Activated naive CD8-positive, alpha-beta T cell (primary cell): ENCODE measurements around the gene SYNE3.

Experiments used
- H3K27ac Mint-ChIP-seq: one replicate; pipeline ENCODE4 v1.8.0; 2021; ENCODE audit warnings: mixed read lengths
- H3K27me3 Mint-ChIP-seq: one replicate; pipeline ENCODE4 v1.8.0; 2021; ENCODE audit warnings: mixed read lengths
- H3K36me3 Mint-ChIP-seq: one replicate; pipeline ENCODE4 v1.8.0; 2021; ENCODE audit warnings: mixed read lengths
- H3K4me1 Mint-ChIP-seq: one replicate; pipeline ENCODE4 v1.8.0; 2021; ENCODE audit warnings: low read depth, mixed read lengths
- H3K4me3 Mint-ChIP-seq: one replicate; pipeline ENCODE4 v1.8.0; 2021; ENCODE audit warnings: mild to moderate bottlenecking, mixed read lengths
- H3K9me3 Mint-ChIP-seq: one replicate; pipeline ENCODE4 v1.8.0; 2021; ENCODE audit warnings: low read depth, mixed read lengths

Gene SYNE3

DNA sequence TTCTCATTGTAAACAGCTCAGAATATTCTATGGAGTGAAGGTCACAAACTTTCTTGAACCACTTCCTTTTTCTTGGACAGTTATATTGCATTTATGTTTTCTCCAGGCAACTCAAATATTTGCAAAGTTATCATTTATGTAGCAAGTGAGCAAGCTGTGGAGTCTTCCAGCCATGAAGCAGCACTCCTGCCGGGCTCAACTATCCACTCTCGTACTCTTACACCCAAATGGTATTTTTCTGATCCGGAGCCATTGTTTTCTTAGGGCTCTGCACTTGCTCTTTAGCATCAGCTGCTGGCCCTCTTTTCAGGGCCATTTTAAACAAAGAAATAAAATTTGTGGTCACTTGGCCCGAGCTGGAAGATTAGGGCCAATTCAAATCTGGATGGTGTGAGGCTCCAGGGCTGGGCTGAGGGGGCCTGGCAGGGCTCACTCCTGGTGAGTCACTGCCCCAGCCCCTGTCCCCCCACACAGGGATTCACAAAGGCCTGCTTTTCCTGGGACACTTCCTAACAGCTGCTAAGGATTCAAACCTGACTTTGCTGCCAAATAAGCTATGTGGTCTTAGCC, 19.7 kb downstream of the SYNE3 start:
- Mint-ChIP-seq H3K27me3 (no peaks in the 10 kb centered on the region), H3K4me1 (peaks cover 50% of the 10 kb centered on the region), H3K9me3 (no peaks in the 10 kb centered on the region), H3K4me3 (no peak overlapping the region), H3K27ac (peak overlapping the region; percentile 70), H3K36me3 (peaks cover 19% of the 10 kb centered on the region)

DNA sequence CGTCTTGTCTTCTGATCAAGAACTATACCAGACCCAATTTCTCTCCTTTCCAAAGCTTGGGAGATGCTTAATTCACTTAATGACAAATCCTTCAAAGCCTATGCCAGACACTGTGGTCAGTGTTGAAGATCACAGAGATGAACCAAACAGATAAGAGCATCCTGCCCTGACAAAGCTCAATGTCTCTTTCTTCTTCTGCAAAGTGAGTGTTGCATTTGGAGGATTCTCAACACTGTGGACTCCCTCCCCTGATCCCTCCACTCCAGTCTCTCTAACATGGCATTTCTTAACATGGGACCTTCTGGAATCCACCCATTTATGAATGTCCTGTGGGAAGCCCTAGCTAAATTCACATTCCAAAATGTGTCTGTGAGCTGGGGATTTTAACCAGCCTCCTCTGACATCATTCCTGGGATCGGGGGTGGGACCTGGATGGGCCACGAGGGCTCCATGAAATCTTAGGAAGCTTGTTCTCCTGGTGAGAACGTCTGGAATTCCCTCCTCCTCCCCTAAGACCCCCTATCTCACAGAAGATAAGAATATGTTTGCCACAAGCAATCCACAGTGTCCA, 20.3 kb downstream of the SYNE3 start:
- no peaks in the 10 kb centered on the region for H3K9me3 Mint-ChIP-seq
- no peaks in the 10 kb centered on the region for H3K27me3 Mint-ChIP-seq
- H3K4me3 Mint-ChIP-seq, result no peak overlapping the region
- peaks cover 48% of the 10 kb centered on the region for H3K4me1 Mint-ChIP-seq
- H3K27ac Mint-ChIP-seq, result peak overlapping the region; percentile 70
- H3K36me3 Mint-ChIP-seq, result peaks cover 18% of the 10 kb centered on the region

DNA sequence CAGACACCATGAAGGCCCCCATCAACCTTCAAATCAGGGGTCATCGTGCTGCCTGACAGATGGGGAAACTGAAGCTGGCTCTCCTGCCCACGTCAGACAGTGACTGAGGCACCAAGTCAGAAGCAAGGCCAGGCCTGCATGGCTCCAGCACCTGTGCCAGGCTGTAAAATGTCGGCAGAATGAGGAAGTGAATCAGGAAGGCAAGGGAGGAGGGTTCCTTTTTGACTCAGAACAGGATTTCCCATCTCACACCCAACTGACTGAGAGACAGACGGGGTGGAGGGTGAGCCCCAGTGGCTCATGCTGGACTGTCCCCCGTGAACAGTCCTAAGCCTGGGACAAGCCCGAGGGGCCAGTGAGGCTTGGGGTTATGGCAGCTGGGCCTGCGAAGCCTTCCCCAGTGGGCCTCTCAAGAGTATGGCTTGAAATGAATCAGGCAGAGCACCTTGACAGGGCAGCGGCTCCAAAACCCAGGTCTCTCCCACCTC, 20.9 kb downstream of the SYNE3 start:
- H3K4me1 Mint-ChIP-seq, result peaks cover 46% of the 10 kb centered on the region
- H3K4me3 Mint-ChIP-seq, result peak overlapping the region; percentile 59
- no peaks in the 10 kb centered on the region for H3K9me3 Mint-ChIP-seq
- H3K27me3 Mint-ChIP-seq, result no peaks in the 10 kb centered on the region
- H3K27ac Mint-ChIP-seq, result peak overlapping the region; percentile 90
- peaks cover 15% of the 10 kb centered on the region for H3K36me3 Mint-ChIP-seq

DNA sequence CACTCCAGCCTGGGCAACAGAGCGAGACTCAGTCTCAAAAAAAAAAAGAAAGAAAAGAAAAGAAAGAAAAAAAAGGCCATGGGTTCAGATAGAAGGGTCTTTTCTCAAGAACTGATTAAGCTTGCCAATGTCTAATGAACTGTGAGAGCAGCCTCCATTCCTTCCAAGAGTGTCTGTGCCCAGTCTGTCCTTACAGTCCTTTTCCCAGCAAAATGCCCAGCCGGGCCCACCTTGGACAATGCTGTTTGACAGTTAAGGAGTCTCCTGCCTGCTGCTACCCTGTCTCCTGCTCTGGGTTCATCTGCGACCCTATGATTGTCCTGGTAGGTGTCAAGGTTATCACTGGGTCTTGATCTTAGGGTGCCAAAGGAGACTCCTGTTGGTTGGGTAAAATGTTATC, 21.4 kb downstream of the SYNE3 start:
- Mint-ChIP-seq H3K27ac (peak overlapping the region; percentile 90), H3K36me3 (peaks cover 14% of the 10 kb centered on the region), H3K4me3 (no peak overlapping the region), H3K9me3 (no peaks in the 10 kb centered on the region), H3K27me3 (no peaks in the 10 kb centered on the region), H3K4me1 (peaks cover 47% of the 10 kb centered on the region)

DNA sequence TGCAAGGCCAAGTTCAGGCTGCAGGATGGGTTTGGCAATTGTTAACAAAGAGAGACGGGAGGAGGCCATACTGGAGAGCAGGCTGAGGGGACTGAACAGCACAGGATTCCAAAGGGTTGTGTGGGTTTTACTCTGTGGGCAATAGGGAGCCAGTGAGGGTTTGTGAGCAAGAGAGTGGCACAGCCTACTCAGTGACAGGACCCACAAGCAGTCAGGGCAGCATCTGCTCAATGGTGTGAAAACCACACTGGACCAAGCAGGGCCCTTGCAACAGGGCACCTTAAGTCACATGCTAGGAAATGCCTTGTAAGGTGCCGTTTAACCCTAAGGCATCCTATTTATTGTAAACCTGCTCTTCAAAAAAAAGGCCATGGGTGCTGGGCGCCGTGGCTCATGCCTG, 22.0 kb downstream of the SYNE3 start:
- Mint-ChIP-seq H3K9me3 (no peaks in the 10 kb centered on the region), H3K36me3 (peaks cover 14% of the 10 kb centered on the region), H3K27ac (peak overlapping the region; percentile 22), H3K4me3 (no peak overlapping the region), H3K27me3 (no peaks in the 10 kb centered on the region), H3K4me1 (peaks cover 46% of the 10 kb centered on the region)

DNA sequence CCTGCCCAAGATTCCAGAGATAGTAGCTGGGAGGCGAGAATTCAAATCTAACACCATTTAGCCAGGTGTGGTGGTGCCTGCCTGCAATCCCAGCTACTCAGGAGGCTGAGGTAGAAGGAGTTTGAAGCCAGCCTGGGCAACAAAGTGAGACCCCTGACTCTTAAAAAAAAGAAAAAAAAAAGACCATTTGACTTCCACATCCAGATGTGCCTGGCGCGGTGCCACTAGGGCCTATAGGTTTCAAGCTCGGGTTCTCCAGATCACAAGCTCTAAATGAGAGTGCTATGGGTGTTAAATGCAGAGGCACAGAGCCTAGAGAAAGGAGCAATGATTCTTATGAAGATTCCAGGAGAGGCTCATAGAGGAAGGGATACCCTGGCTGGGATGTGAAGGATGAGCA, 22.5 kb downstream of the SYNE3 start:
- Mint-ChIP-seq H3K27ac (peak overlapping the region; percentile 22), H3K36me3 (peaks cover 14% of the 10 kb centered on the region), H3K27me3 (no peaks in the 10 kb centered on the region), H3K9me3 (no peaks in the 10 kb centered on the region), H3K4me1 (peaks cover 44% of the 10 kb centered on the region), H3K4me3 (no peak overlapping the region)

DNA sequence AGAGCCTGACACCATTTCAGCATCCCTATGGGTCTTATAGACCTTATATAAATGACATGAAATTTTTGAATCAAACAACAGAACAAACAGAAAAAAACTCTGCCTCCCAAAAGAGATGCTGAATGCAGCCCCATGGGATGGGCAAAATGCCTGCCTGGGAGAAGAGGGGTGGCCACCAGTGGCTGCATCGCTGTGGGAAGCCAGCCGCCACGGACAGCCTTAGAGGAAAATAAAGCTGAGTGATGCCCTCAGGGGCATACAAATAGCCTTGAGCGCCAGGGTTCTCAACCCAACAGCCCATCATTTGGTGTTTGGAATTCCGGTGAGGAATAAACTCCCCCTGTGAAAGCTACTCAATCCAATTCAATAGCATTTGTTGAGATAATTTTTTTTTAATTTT, 22.9 kb downstream of the SYNE3 start:
- peaks cover 43% of the 10 kb centered on the region for H3K4me1 Mint-ChIP-seq
- no peaks in the 10 kb centered on the region for H3K27me3 Mint-ChIP-seq
- peak overlapping the region; percentile 38 for H3K27ac Mint-ChIP-seq
- no peak overlapping the region for H3K4me3 Mint-ChIP-seq
- H3K9me3 Mint-ChIP-seq, result no peaks in the 10 kb centered on the region
- peaks cover 14% of the 10 kb centered on the region for H3K36me3 Mint-ChIP-seq

DNA sequence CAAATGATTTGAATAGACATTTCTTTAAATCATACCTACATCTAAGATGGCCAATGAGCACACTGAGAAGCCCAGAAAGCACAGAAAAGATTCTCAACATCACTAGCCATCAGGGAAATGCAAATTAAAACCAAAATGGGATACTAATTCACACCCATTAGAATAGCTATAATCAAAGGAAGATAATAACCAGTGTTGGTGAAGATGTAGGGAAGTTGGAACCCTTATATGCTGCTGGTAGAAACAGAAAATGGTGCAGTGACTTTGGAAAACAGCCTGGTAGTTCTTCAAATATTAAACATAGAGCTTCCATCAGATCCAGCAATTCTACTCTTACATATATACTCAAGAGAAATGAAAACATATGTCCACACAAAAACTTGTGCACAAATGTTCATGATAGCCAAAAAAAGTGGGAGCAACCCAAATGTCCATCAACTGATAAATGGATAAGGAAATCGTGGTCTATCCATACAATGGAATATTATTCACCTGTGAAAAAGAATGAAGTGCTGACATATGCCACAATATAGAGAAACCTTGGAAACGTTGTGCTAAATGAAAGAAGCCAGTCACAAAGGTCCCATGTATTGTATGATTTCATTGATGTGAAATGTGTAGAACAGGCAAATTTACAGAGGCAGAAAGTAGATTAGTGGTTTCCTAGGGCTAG, 24.4 kb downstream of the SYNE3 start:
- Mint-ChIP-seq H3K27ac (no peak overlapping the region), H3K4me1 (peaks cover 50% of the 10 kb centered on the region), H3K36me3 (peaks cover 14% of the 10 kb centered on the region)

DNA sequence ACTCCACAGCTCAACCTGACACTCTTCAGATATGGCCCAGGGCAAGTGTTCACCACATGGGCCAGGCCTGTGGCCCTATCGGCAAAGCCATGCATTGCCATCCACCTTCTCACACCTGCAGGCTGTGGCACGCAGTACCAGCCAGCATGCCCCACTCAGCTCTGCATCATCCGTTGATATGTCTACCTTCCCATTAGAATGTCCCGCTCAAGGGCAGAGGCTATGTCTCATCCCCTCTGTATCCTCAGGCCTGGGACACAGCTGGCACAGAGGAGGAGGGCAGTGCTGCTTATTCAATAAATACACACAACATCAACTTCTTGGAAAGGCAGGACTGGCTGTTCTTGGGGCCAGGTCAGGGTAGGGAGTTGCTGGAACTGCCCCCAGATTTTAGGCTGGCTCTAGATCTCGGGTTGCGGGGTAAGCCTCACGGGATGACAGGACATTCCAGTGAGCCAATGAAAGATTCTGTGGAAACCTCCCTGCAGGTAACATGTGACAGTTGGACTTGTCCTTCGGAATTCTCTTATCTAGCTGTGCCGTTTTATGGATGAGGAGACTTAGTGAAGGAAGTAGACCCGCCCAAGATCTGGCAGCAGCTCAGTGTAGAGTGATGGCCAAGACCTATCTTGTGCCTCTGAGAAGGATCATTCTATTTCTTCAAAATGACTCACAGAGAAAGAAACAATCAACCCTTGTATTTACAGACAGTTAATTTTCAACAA, 25.6 kb downstream of the SYNE3 start:
- peak overlapping the region; percentile 23 for H3K27ac Mint-ChIP-seq
- no peaks in the 10 kb centered on the region for H3K27me3 Mint-ChIP-seq
- H3K4me3 Mint-ChIP-seq, result no peak overlapping the region
- peaks cover 44% of the 10 kb centered on the region for H3K4me1 Mint-ChIP-seq
- H3K36me3 Mint-ChIP-seq, result peaks cover 14% of the 10 kb centered on the region
- no peaks in the 10 kb centered on the region for H3K9me3 Mint-ChIP-seq

More for the DNA sequence above, 24.4 kb downstream of the SYNE3 start:
- Mint-ChIP-seq H3K4me3 (no peak overlapping the region), H3K27me3 (no peaks in the 10 kb centered on the region), H3K9me3 (no peaks in the 10 kb centered on the region)

DNA sequence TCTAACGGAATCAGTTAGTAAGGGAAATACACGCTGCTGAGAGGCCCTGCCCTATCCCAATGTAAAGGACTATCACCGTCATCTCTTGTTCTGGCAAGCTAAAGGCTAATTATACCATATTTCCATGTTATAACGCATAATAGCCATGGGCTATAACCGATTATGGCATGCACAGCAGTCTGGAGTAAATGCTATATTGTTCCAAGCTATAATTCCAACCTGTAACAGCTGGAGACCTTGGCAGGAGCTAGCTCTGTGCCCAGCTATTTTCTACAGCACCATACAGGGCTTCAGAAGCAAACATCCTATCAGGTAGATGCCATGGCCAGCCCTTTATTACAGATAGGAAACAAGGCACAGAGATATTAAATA, 26.3 kb downstream of the SYNE3 start:
- H3K27me3 Mint-ChIP-seq, result no peaks in the 10 kb centered on the region
- H3K9me3 Mint-ChIP-seq, result no peaks in the 10 kb centered on the region
- H3K4me3 Mint-ChIP-seq, result no peak overlapping the region
- H3K4me1 Mint-ChIP-seq, result peaks cover 41% of the 10 kb centered on the region
- peaks cover 14% of the 10 kb centered on the region for H3K36me3 Mint-ChIP-seq
- H3K27ac Mint-ChIP-seq, result no peak overlapping the region

DNA sequence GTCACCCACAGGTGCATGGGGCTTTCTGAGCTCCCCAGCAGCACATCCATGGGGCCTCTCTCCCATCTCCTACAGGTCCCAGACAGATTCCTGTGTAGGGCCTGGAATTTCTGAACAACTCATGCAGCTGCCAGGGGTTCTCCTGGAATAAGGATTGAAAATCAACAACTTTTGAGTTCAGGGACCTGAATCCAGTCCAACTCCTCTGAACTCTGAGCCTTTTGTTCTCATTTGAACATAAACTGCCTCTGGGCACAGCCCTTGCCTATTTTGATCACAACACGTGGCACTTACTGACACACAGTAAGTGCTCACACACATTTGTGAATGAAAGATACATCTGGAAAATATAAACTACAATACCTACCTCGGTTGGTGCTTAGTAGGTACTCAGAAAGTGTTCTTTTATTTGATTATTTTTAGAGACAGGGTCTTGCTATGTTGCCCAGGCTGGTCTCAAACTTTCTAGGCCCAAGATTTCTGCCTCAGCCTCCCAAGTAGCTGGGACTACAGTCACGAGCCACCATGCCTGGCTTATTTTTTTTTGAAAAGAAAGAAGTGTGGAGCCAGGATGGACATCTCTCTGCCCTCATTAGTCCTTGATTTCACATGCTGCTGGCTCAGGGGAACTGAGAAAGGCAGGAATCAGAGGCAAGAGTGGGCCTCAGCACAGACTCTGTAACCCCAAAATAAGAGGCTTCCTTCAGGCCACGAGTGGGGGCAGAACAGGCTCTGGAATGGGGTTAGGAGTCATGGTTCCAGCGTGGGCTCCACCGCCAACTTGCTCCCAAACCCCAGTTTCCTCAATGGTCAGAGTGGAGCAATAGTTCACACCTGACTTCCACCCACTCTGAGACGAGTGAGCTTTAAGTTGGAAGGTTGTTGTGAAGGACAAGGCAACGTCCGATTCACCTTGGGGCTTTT, 27.0 kb downstream of the SYNE3 start:
- H3K4me3 Mint-ChIP-seq, result no peak overlapping the region
- no peaks in the 10 kb centered on the region for H3K27me3 Mint-ChIP-seq
- H3K4me1 Mint-ChIP-seq, result peaks cover 40% of the 10 kb centered on the region
- H3K9me3 Mint-ChIP-seq, result no peaks in the 10 kb centered on the region
- H3K27ac Mint-ChIP-seq, result no peak overlapping the region
- peaks cover 14% of the 10 kb centered on the region for H3K36me3 Mint-ChIP-seq

DNA sequence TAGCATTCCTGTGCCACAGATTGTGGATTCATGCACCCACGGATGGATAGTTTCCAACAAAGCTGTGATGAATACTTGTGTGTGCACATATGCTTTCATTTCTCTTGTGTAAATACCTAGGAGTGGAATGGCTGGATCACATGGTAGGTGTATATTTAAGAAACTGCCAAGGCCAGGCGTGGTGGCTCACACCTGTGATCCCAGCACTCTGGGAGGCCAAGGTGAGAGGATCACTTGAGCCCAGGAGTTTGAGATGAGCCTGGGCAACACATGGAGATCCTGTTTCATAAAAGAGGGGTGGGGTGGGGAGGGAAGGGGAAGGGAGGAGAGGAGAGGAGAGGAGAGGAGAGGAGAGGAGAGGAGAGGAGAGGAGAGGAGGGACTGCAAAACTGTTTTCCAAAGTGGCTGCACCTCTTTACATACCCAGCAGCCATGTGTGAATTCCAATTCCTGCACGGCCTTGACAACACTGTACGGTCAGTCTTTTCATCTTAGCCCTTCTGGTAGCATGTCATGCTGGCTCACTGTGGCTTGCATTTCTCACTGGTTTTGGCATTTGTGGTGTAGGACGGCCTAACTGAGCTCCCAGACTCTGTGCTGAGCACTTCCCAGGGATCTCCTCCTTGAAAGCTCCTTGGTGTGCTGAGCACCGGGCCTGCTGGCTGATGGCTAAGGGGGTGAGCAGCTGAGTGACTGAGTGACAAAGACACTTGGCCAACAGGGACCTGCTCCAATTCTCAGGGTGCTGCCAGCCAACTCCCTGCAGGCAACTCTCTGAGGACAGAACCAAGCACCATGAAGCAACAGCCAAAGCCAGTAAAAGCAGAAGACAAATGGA, 27.9 kb downstream of the SYNE3 start:
- peaks cover 38% of the 10 kb centered on the region for H3K4me1 Mint-ChIP-seq
- H3K36me3 Mint-ChIP-seq, result peaks cover 12% of the 10 kb centered on the region
- H3K27ac Mint-ChIP-seq, result no peak overlapping the region
- no peak overlapping the region for H3K4me3 Mint-ChIP-seq
- H3K9me3 Mint-ChIP-seq, result no peaks in the 10 kb centered on the region
- no peaks in the 10 kb centered on the region for H3K27me3 Mint-ChIP-seq

DNA sequence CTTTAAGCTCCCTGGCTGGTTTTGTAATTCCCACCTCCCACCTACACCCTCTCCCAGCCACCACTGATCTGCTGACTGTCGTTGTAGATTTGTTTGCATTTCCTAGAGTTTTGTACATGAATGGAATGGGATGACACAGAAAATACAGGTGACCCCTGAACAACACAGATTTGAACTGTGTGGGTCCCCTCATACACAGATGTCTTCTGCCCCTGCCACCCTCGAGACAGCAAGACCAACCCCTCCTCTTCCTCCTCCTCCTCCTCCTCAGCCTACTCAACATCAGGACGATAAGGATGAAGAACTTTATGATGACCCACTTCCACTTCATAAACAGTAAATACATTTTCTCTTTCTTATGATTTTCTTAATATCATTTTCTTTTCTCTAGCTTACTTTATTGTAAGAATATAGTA, 28.8 kb downstream of the SYNE3 start:
- H3K27ac Mint-ChIP-seq, result no peak overlapping the region

More for the DNA sequence above, 28.8 kb downstream of the SYNE3 start:
- Mint-ChIP-seq H3K4me1 (peaks cover 40% of the 10 kb centered on the region), H3K4me3 (no peak overlapping the region), H3K36me3 (peaks cover 12% of the 10 kb centered on the region), H3K9me3 (no peaks in the 10 kb centered on the region), H3K27me3 (no peaks in the 10 kb centered on the region)
